Jurkat, Clone E6-1 (cell line): ENCODE data around the gene MAP6D1. TPM values are rescaled to one million over a fixed set of nuclear protein-coding genes. Genes with fewer than 3 reads are reported as not detected.

ENCODE experiments used
- DNase-seq: peaks from one replicate; pipeline ENCODE4 v3.0.0-alpha.2; 2011; ENCODE audit warnings: low read depth, low spot score
- H3K4me3 ChIP-seq: 2 replicates; pipeline ENCODE4 v1.5.1; 2011; ENCODE audit warnings: mild to moderate bottlenecking, low read length, control low read depth, moderate library complexity
- polyA plus RNA-seq: library from polyadenylated mRNA; unstranded; fragments of >200 nt; gene quantifications from one replicate; pipeline ENCODE4 v1.2.1, GENCODE V29; 2012; ENCODE audit warnings: missing spikeins; ENCODE audit not compliant: insufficient read length, insufficient read depth

Gene MAP6D1
- 8.1 TPM for polyA plus RNA-seq

GRCh38 chr3:183825456-183826161 is at the start of gene MAP6D1:
Gene MAP6D1 (minus strand): TSS chr3:183825577. CDS start chr3:183825547, 30 bp downstream.
- peak; percentile 17 for DNase-seq
- H3K4me3 ChIP-seq = peak within 1 kb of the TSS; percentile 69

GRCh38 chr3:183873914-183874313 is 48.5 kb upstream of the MAP6D1 start:
- no peak for DNase-seq
- H3K4me3 ChIP-seq = no peak overlapping the region

- no peak overlapping the region for H3K4me3 ChIP-seq
- no peak for DNase-seq
Observed at GRCh38 chr3:183871541-183871940, 46.2 kb upstream of the MAP6D1 start.

GRCh38 chr3:183870563-183870962 is 45.2 kb upstream of the MAP6D1 start:
- no peak overlapping the region for H3K4me3 ChIP-seq
- DNase-seq = peak; percentile 54

- no peak overlapping the region for H3K4me3 ChIP-seq
- no peak for DNase-seq
Observed at GRCh38 chr3:183868796-183869195, 43.4 kb upstream of the MAP6D1 start.

- no peak for DNase-seq
- no peak overlapping the region for H3K4me3 ChIP-seq
Observed at GRCh38 chr3:183862610-183863009, 37.2 kb upstream of the MAP6D1 start.

GRCh38 chr3:183857863-183858262 is 32.5 kb upstream of the MAP6D1 start:
- no peak for DNase-seq
- H3K4me3 ChIP-seq = no peak overlapping the region

- no peak overlapping the region for H3K4me3 ChIP-seq
- no peak for DNase-seq
Observed at GRCh38 chr3:183854318-183855035, 29.1 kb upstream of the MAP6D1 start.

GRCh38 chr3:183845608-183846288 is 20.4 kb upstream of the MAP6D1 start:
- DNase-seq = no peak
- H3K4me3 ChIP-seq = no peak overlapping the region

- no peak for DNase-seq
- no peak overlapping the region for H3K4me3 ChIP-seq
Observed at GRCh38 chr3:183845090-183845489, 19.7 kb upstream of the MAP6D1 start.

- no peak for DNase-seq
- H3K4me3 ChIP-seq = no peak overlapping the region
Observed at GRCh38 chr3:183844606-183845005, 19.2 kb upstream of the MAP6D1 start.

- H3K4me3 ChIP-seq = no peak overlapping the region
- no peak for DNase-seq
Observed at GRCh38 chr3:183839751-183840150, 14.4 kb upstream of the MAP6D1 start.

- H3K4me3 ChIP-seq = no peak overlapping the region
- DNase-seq = no peak
Observed at GRCh38 chr3:183837894-183838293, 12.5 kb upstream of the MAP6D1 start.

GRCh38 chr3:183837390-183837789 is 12.0 kb upstream of the MAP6D1 start:
- no peak for DNase-seq
- H3K4me3 ChIP-seq = no peak overlapping the region

- no peak for DNase-seq
- no peak overlapping the region for H3K4me3 ChIP-seq
Observed at GRCh38 chr3:183833516-183833915, 8.1 kb upstream of the MAP6D1 start.

- no peak overlapping the region for H3K4me3 ChIP-seq
- DNase-seq = no peak
Observed at GRCh38 chr3:183830187-183830586, 4.8 kb upstream of the MAP6D1 start.

GRCh38 chr3:183829466-183829865 is 4.1 kb upstream of the MAP6D1 start:
- H3K4me3 ChIP-seq = no peak overlapping the region
- no peak for DNase-seq

- DNase-seq = no peak
- no peak overlapping the region for H3K4me3 ChIP-seq
Observed at GRCh38 chr3:183828538-183828870, 3.1 kb upstream of the MAP6D1 start.

- no peak overlapping the region for H3K4me3 ChIP-seq
- DNase-seq = no peak
Observed at GRCh38 chr3:183827809-183828537, 2.6 kb upstream of the MAP6D1 start.
